K562 (cell line): Measurements from ENCODE around the gene MTMR6. TPM values are rescaled to one million over a fixed set of nuclear protein-coding genes. Genes with fewer than 3 reads are reported as not detected.

Experiments
- ARID2 ChIP-seq: fragments of 450-650 bp; IDR thresholded peaks from 2 replicates; pipeline ENCODE4 v1.6.1; 2017; ENCODE audit warnings: antibody characterized with exemption, mild to moderate bottlenecking
- FOXM1 ChIP-seq, 2 experiments: fragments of 450-650 bp in 1 of 2; sonication (generic) in 1 of 2; formaldehyde crosslinking in 1 of 2; IDR thresholded peaks; 2 replicates each; pipeline versions ENCODE4 v1.6.1 to v1.9.0; 2017 to 2022; ENCODE audit warnings: low read depth in 2 of 2, mild to moderate bottlenecking in 2 of 2, missing genetic modification reagents in 1 of 2, moderate library complexity in 1 of 2
- MEF2D ChIP-seq: conservative IDR thresholded peaks from 2 replicates; pipeline ENCODE4 v1.6.1; 2016; ENCODE audit warnings: low read depth, missing genetic modification characterization, missing compliant biosample characterization
- OTX1 ChIP-seq: fragments of 450-650 bp; formaldehyde crosslinking; IDR thresholded peaks from 2 replicates; pipeline ENCODE4 v1.4.0; 2022; ENCODE audit warnings: mild to moderate bottlenecking
- PTTG1 ChIP-seq: fragments of 450-650 bp; IDR thresholded peaks from 2 replicates; pipeline ENCODE4 v1.6.1; 2016; ENCODE audit warnings: low read depth, mild to moderate bottlenecking, missing genetic modification characterization, missing compliant biosample characterization
- RAD21 ChIP-seq, 2 experiments: fragments of 250-450 bp in 1 of 2; fragments of 450-650 bp in 1 of 2; sonication (Bioruptor Pico) in 1 of 2; formaldehyde crosslinking in 1 of 2; IDR thresholded peaks in 1 of 2; conservative IDR thresholded peaks in 1 of 2; 2 replicates each; pipeline versions ENCODE4 v1.4.0 to v1.8.0; 2020 to 2022; ENCODE audit warnings: mild to moderate bottlenecking in 2 of 2, moderate library complexity in 1 of 2
- SAFB2 ChIP-seq: fragments of 200-400 bp; formaldehyde crosslinking; IDR thresholded peaks from 2 replicates; pipeline ENCODE4 v1.6.1; 2018; ENCODE audit warnings: borderline replicate concordance, low read length, low read depth, moderate library complexity; ENCODE audit not compliant: severe bottlenecking
- SIN3A ChIP-seq, 2 experiments: fragments of 150-350 bp in 1 of 2; IDR thresholded peaks; 2 replicates each; pipeline ENCODE4 v1.6.1; 2011 to 2016; ENCODE audit warnings: borderline replicate concordance in 2 of 2, low read depth in 2 of 2, low read length in 2 of 2, mild to moderate bottlenecking in 2 of 2, moderate library complexity in 2 of 2; ENCODE audit not compliant: control insufficient read depth in 1 of 2
- ZNF518B ChIP-seq: fragments of 250-450 bp; sonication (Bioruptor Pico); IDR thresholded peaks from 2 replicates; pipeline ENCODE4 v1.5.0; 2021; ENCODE audit warnings: mild to moderate bottlenecking, moderate library complexity
- polyA plus RNA-seq, 8 experiments: library from polyadenylated mRNA; depleted of rRNA in 4 of 8; stranded (reverse) in 5 of 8; unstranded in 3 of 8; fragments of >200 nt; fragmentation: Nextera tagmentation in 2 of 8; fragmentation: Illumina TruSeq in 1 of 8; extraction: Ambion mirVana in 2 of 8; extraction: Trizol in 1 of 8; gene quantifications; 2 replicates each; pipeline versions ENCODE4 v1.2.1 to v1.2.3, GENCODE V29; 2011 to 2014; ENCODE audit warnings: inconsistent platforms in 1 of 8, missing spikeins in 1 of 8
- total RNA-seq, 7 experiments: library from RNA; depleted of rRNA in 6 of 7; stranded (reverse); fragments of >200 nt in 6 of 7; fragmentation: Illumina TruSeq in 2 of 7; extraction: Trizol in 2 of 7; gene quantifications; 2 replicates each; pipeline versions ENCODE4 v1.2.1 to v1.2.3, GENCODE V29; 2011 to 2021; ENCODE audit warnings: low replicate concordance in 1 of 7

The MTMR6 gene
- total and polyA plus RNA-seq, 9 of the 15 experiments (the other 6 are each of a cell fraction or from before 2014, with no cell fraction given) = 3.9 to 10.8 (median 7.7) TPM

- TF ChIP-seq ZNF518B (CRISPR knock-in tag) (no peak), ARID2 (no peak), OTX1 (no peak), MEF2D (tag) (no peak), FOXM1 (IDR thresholded peaks at IDR 0.05; ENCODE audit: low read depth) (no peak), FOXM1 (CRISPR knock-in tag; IDR thresholded peaks at IDR 0.05; ENCODE audit: low read depth) (no peak), RAD21 (CRISPR knock-in tag; conservative IDR thresholded peaks at IDR 0.05 in 1 of 2, IDR thresholded peaks at IDR 0.05 in 1 of 2) (peak; percentile 28 to 64; a peak in 3 of 4 replicates), SAFB2 (no peak), SIN3A (IDR thresholded peaks at IDR 0.05; ENCODE audit: borderline replicate concordance in 2 of 2, control insufficient read depth in 1 of 2, low read depth in 2 of 2, low read length in 2 of 2) (no peak), PTTG1 (tag) (no peak)
- TF ChIP-seq, all 486 proteins: peak for 3
These were observed 19.6 kb downstream of the MTMR6 start (continued) for GRCh38 chr13:25267715-25268114.
